IMR-90 (cell line): ENCODE data around the gene C1orf105. TPM values are rescaled to one million over a fixed set of nuclear protein-coding genes. Genes with fewer than 3 reads are reported as not detected.
A peak's percentile ranks its signal among the peaks of the same experiment; 100 is the strongest.

Experiments used
- ATAC-seq: fragments of 200-7000 bp; cut with Tn5 transposase; 2 replicates; pipeline ENCODE4 v1.9.1; 2020; ENCODE audit warnings: low read depth, mild to moderate bottlenecking, moderate library complexity
- BruUV-seq: library from RNA; stranded (reverse); fragments of 400-500 nt; replicated peaks from 2 replicates; lab custom pipeline; 2021; lab: Mats Ljungman, UMichigan
- CTCF ChIA-PET: fragments of 300-600 bp; formaldehyde crosslinking; extraction: SDS; loops from one replicate; lab custom pipeline; 2021; ENCODE audit warnings: antibody characterized with exemption; lab: Yijun Ruan, JAX
- POLR2A ChIA-PET: fragments of 300-600 bp; sonication (Branson Sonifier 250); formaldehyde crosslinking; loops from one replicate; lab custom pipeline; 2022; ENCODE audit warnings: antibody characterized with exemption; ENCODE audit not compliant: unreplicated experiment; lab: Charles Lee
- DNase-seq: peaks from one replicate; pipeline ENCODE4 v3.0.0; 2013
- H2AFZ ChIP-seq: replicated peaks from 2 replicates; pipeline ENCODE3; 2013; ENCODE audit warnings: low read length, mild to moderate bottlenecking; ENCODE audit not compliant: poor library complexity
- H2AK5ac ChIP-seq: 2 replicates; pipeline ENCODE4 v1.6.1; 2013; ENCODE audit warnings: low read depth, low read length, inconsistent platforms
- H2AK9ac ChIP-seq: replicated peaks from 2 replicates; pipeline ENCODE3; 2013; ENCODE audit warnings: mild to moderate bottlenecking, low read depth, low read length, moderate library complexity; ENCODE audit not compliant: poor library complexity
- H2BK120ac ChIP-seq: 2 replicates; pipeline ENCODE4 v1.6.1; 2013; ENCODE audit warnings: low read depth, low read length, inconsistent platforms
- H2BK15ac ChIP-seq: 3 replicates; pipeline ENCODE4 v1.6.1; 2013; ENCODE audit warnings: low read depth, low read length, inconsistent platforms
- H2BK20ac ChIP-seq: 2 replicates; pipeline ENCODE4 v1.6.1; 2013; ENCODE audit warnings: low read depth, mild to moderate bottlenecking, inconsistent platforms, low read length, moderate library complexity
- H2BK5ac ChIP-seq: 2 replicates; pipeline ENCODE4 v1.6.1; 2013; ENCODE audit warnings: mild to moderate bottlenecking, low read depth, low read length, inconsistent platforms; ENCODE audit not compliant: poor library complexity, severe bottlenecking
- H3K14ac ChIP-seq: replicated peaks from 2 replicates; pipeline ENCODE4 v1.6.1; 2013; ENCODE audit warnings: low read depth, low read length, inconsistent platforms
- H3K18ac ChIP-seq: 2 replicates; pipeline ENCODE4 v1.6.1; 2013; ENCODE audit warnings: low read depth, low read length, control low read depth
- H3K23ac ChIP-seq: 2 replicates; pipeline ENCODE4 v1.6.1; 2013; ENCODE audit warnings: low read depth, low read length, inconsistent platforms
- H3K27ac ChIP-seq: 2 replicates; pipeline ENCODE4 v1.5.1; 2013; ENCODE audit warnings: mild to moderate bottlenecking, control low read depth, low read length; ENCODE audit not compliant: insufficient read depth
- H3K27me3 ChIP-seq: 2 replicates; pipeline ENCODE4 v1.6.1; 2013; ENCODE audit warnings: low read length; ENCODE audit not compliant: control insufficient read depth, insufficient read depth
- H3K36me3 ChIP-seq: 2 replicates; pipeline ENCODE4 v1.6.1; 2013; ENCODE audit warnings: low read length, mixed read lengths; ENCODE audit not compliant: control insufficient read depth, insufficient read depth
- H3K4ac ChIP-seq: 2 replicates; pipeline ENCODE4 v1.6.1; 2013; ENCODE audit warnings: low read depth, low read length, inconsistent platforms
- H3K4me1 ChIP-seq: 2 replicates; pipeline ENCODE4 v1.6.1; 2013; ENCODE audit warnings: low read length, mixed read lengths; ENCODE audit not compliant: control insufficient read depth, insufficient read depth
- H3K4me2 ChIP-seq: 2 replicates; pipeline ENCODE4 v1.6.1; 2013; ENCODE audit warnings: low read depth, mild to moderate bottlenecking, control low read depth, low read length, moderate library complexity
- H3K4me3 ChIP-seq: 2 replicates; pipeline ENCODE4 v1.5.1; 2013; ENCODE audit warnings: low read depth, mild to moderate bottlenecking, control low read depth, low read length, moderate library complexity; ENCODE audit not compliant: insufficient read depth
- H3K56ac ChIP-seq: 2 replicates; pipeline ENCODE4 v1.6.1; 2013; ENCODE audit warnings: low read length, inconsistent platforms; ENCODE audit not compliant: insufficient read depth; ENCODE audit errors: extremely low read depth
- H3K79me1 ChIP-seq, 2 experiments: 2 replicates each; pipeline ENCODE4 v1.6.1; 2013; ENCODE audit warnings: low read length in 2 of 2, inconsistent platforms in 1 of 2, low read depth in 1 of 2
- H3K9ac ChIP-seq: 2 replicates; pipeline ENCODE4 v1.6.1; 2013; ENCODE audit warnings: low read depth, low read length, control low read depth
- H3K9me1 ChIP-seq: 2 replicates; pipeline ENCODE4 v1.6.1; 2013; ENCODE audit warnings: low read length, inconsistent platforms; ENCODE audit not compliant: insufficient read depth
- H3K9me3 ChIP-seq: 2 replicates; pipeline ENCODE4 v1.6.1; 2013; ENCODE audit warnings: low read length; ENCODE audit not compliant: control insufficient read depth, insufficient read depth
- H4K20me1 ChIP-seq: 2 replicates; pipeline ENCODE4 v1.6.1; 2013; ENCODE audit warnings: low read length, inconsistent platforms; ENCODE audit not compliant: insufficient read depth
- H4K5ac ChIP-seq: 2 replicates; pipeline ENCODE4 v1.6.1; 2013; ENCODE audit warnings: mild to moderate bottlenecking, low read depth, low read length, control low read depth
- H4K8ac ChIP-seq, 2 experiments: 2 replicates each; pipeline ENCODE4 v1.6.1; 2013; ENCODE audit warnings: low read depth in 2 of 2, low read length in 2 of 2, control low read depth in 1 of 2, inconsistent platforms in 1 of 2
- H4K91ac ChIP-seq: 2 replicates; pipeline ENCODE4 v1.6.1; 2013; ENCODE audit warnings: low read depth, low read length, inconsistent platforms; ENCODE audit not compliant: insufficient read depth
- BHLHE40 ChIP-seq: fragments of 150-350 bp; IDR thresholded peaks from 2 replicates; pipeline ENCODE4 v1.6.1; 2016; ENCODE audit warnings: mild to moderate bottlenecking, low read depth, low read length
- CEBPB ChIP-seq: IDR thresholded peaks from 2 replicates; pipeline ENCODE4 v1.6.1; 2012; ENCODE audit warnings: low read depth, low read length, improper control_type of control experiment
- CHD1 ChIP-seq: IDR thresholded peaks from 2 replicates; pipeline ENCODE4 v1.6.1; 2012; ENCODE audit warnings: low read depth, low read length, improper control_type of control experiment
- CTCF ChIP-seq: conservative IDR thresholded peaks from 2 replicates; pipeline ENCODE4 v1.5.1; 2012; ENCODE audit warnings: mild to moderate bottlenecking, low read depth, low read length, improper control_type of control experiment
- ELK1 ChIP-seq: fragments of 150-350 bp; IDR thresholded peaks from 2 replicates; pipeline ENCODE4 v1.6.1; 2016; ENCODE audit warnings: low read depth, mild to moderate bottlenecking, low read length, moderate library complexity, borderline replicate concordance
- MAFK ChIP-seq: IDR thresholded peaks from 2 replicates; pipeline ENCODE4 v1.6.1; 2012; ENCODE audit warnings: low read depth, low read length, improper control_type of control experiment
- MAZ ChIP-seq: IDR thresholded peaks from 2 replicates; pipeline ENCODE4 v1.6.1; 2012; ENCODE audit warnings: low read depth, mild to moderate bottlenecking, low read length, improper control_type of control experiment, moderate library complexity, borderline replicate concordance
- MXI1 ChIP-seq: IDR thresholded peaks from 2 replicates; pipeline ENCODE4 v1.6.1; 2012; ENCODE audit warnings: low read depth, mild to moderate bottlenecking, low read length, moderate library complexity, borderline replicate concordance
- POLR2A ChIP-seq: IDR thresholded peaks from 2 replicates; pipeline ENCODE4 v1.6.1; 2012; ENCODE audit warnings: mild to moderate bottlenecking, low read depth, low read length
- RAD21 ChIP-seq: IDR thresholded peaks from 2 replicates; pipeline ENCODE4 v1.6.1; 2012; ENCODE audit warnings: low read length, improper control_type of control experiment
- RCOR1 ChIP-seq: IDR thresholded peaks from 2 replicates; pipeline ENCODE4 v1.6.1; 2012; ENCODE audit warnings: mild to moderate bottlenecking, low read length, improper control_type of control experiment; ENCODE audit not compliant: insufficient replicate concordance
- RFX5 ChIP-seq: IDR thresholded peaks from 2 replicates; pipeline ENCODE4 v1.8.0; 2012; ENCODE audit warnings: low read depth, mild to moderate bottlenecking, low read length, moderate library complexity
- USF2 ChIP-seq: fragments of 150-350 bp; IDR thresholded peaks from 2 replicates; pipeline ENCODE4 v1.6.1; 2017; ENCODE audit warnings: mild to moderate bottlenecking, antibody characterized with exemption, low read length, low read depth
- WGBS, 2 experiments: methylation state at CpG; one replicate each; pipeline versions ENCODE4 v1.1.5 to v1.1.7; 2013; ENCODE audit warnings: missing lambda C conversion rate in 2 of 2; ENCODE audit not compliant: insufficient read length in 1 of 2; ENCODE audit errors: extremely low coverage in 2 of 2; 5-methylcytosine and 5-hydroxymethylcytosine counted together
- dilution Hi-C: fragments of 300-500 bp; cut with HindIII; formaldehyde crosslinking; loops from one replicate; pipeline ENCODE4 v1.14.3; 2018; ENCODE audit warnings: low sequenced_read_pairs; ENCODE audit not compliant: unreplicated experiment
- in situ Hi-C: fragments of 300-500 bp; cut with MboI; formaldehyde crosslinking; loops from 3 replicates; pipeline ENCODE4 v1.14.3; 2019; ENCODE audit warnings: low sequenced_read_pairs, inconsistent platforms, mixed read lengths
- intact Hi-C: fragments of 100-400 bp; cut with micrococcal nuclease; formaldehyde crosslinking; loops from 2 replicates; pipeline ENCODE4 v1.10.0; 2022
- polyA plus RNA-seq, 3 experiments: library from polyadenylated mRNA; depleted of rRNA; stranded (reverse); fragments of >200 nt; gene quantifications; 2 replicates each; pipeline ENCODE4 v1.2.3, GENCODE V29; 2012; ENCODE audit warnings: low replicate concordance in 1 of 3
- total RNA-seq: library from RNA; depleted of rRNA; stranded (reverse); fragments of >200 nt; gene quantifications from 2 replicates; pipeline ENCODE4 v1.2.3, GENCODE V29; 2012

C1orf105 gene
- total and polyA plus RNA-seq, 2 of the 4 experiments (the other 2 are of a cell fraction), result not detected

- TF ChIP-seq RAD21, result peak; percentile 77
Measured at GRCh38 chr1:172429331-172430127, 9.0 kb downstream of the C1orf105 start (continued).

GRCh38 chr1:172430128-172430454 lies 9.6 kb downstream of the C1orf105 start:
- DNase-seq (no peak), ATAC-seq (no peak)
- Histone ChIP-seq H3K36me3 (no peaks in the 10 kb centered on the region), H3K9ac (no peak overlapping the region), H2AK5ac (no peak overlapping the region), H3K4ac (no peak overlapping the region), H3K9me3 (no peaks in the 10 kb centered on the region), H2BK5ac (no peak overlapping the region), H3K79me1 (peaks cover 0 to 14% of the 10 kb centered on the region in 2 experiments; a peak in 3 of 4 replicates), H3K9me1 (no peaks in the 10 kb centered on the region), H2AK9ac (no peak overlapping the region), H3K27me3 (no peaks in the 10 kb centered on the region), H2AFZ (no peak overlapping the region), H2BK15ac (no peak overlapping the region), H4K20me1 (peaks cover 4% of the 10 kb centered on the region; the same call in 1 of the 2 replicates), H3K14ac (no peak overlapping the region), H3K23ac (no peak overlapping the region), H4K91ac (no peak overlapping the region), H4K5ac (no peak overlapping the region), H3K4me3 (no peak overlapping the region), H3K56ac (no peak overlapping the region), H3K27ac (no peak overlapping the region), H3K18ac (no peak overlapping the region), H2BK120ac (no peak overlapping the region), H4K8ac (no peak overlapping the region), H2BK20ac (no peak overlapping the region), H3K4me1 (no peaks in the 10 kb centered on the region), H3K4me2 (no peak overlapping the region)
- no TSS peak for BruUV-seq
- ChIA-PET CTCF (interaction anchor here (0.8 kb wide), 1 partner anchor 22 kb away, joined by 3 read pairs; no protein-coding TSS in a partner anchor), POLR2A (no interaction called here)
- intact Hi-C loops (no loop called here), in situ Hi-C loops (no loop called here), dilution Hi-C loops (no loop called here)
- WGBS, 2 experiments, result no CpG with 5 or more reads among the region's 1 CpG
- no peak for TF ChIP-seq RCOR1
- TF ChIP-seq CEBPB, result no peak
- no peak for TF ChIP-seq BHLHE40
- TF ChIP-seq MAZ, result no peak
- TF ChIP-seq CHD1, result no peak
- no peak for TF ChIP-seq POLR2A
- TF ChIP-seq USF2, result no peak
- no peak for TF ChIP-seq RAD21
- no peak for TF ChIP-seq MAFK
- TF ChIP-seq ELK1, result no peak
- TF ChIP-seq RFX5, result no peak
- TF ChIP-seq MXI1, result no peak
- no peak for TF ChIP-seq CTCF
